HepG2 (cell line): ENCODE results near the gene HEPACAM. TPM values are rescaled to one million over a fixed set of nuclear protein-coding genes. Genes with fewer than 3 reads are reported as not detected.

Experiments used
- ATAC-seq: fragments of 200-7000 bp; cut with Tn5 transposase; 3 replicates; pipeline ENCODE4 v1.9.1; 2020; ENCODE audit warnings: mild to moderate bottlenecking, moderate library complexity
- BruUV-seq: library from RNA; stranded (reverse); fragments of 400-500 nt; replicated peaks from 2 replicates; lab custom pipeline; 2021; lab: Mats Ljungman, UMichigan
- CTCF ChIA-PET: fragments of 300-600 bp; formaldehyde crosslinking; extraction: SDS; loops from one replicate; lab custom pipeline; 2021; ENCODE audit warnings: low total read pairs, inconsistent platforms, low intra/inter-chr PET ratio; lab: Yijun Ruan, JAX
- POLR2A ChIA-PET: fragments of 350-600 bp; sonication (Branson Sonifier 250); formaldehyde crosslinking; loops from one replicate; lab custom pipeline; 2020; ENCODE audit warnings: antibody characterized with exemption, inconsistent platforms; lab: Yijun Ruan, JAX
- DNase-seq: peaks from one replicate; pipeline ENCODE4 v3.0.0-alpha.2; 2015; ENCODE audit warnings: low spot score
- FAIRE-seq: peaks from 3 replicates; lab custom pipeline; 2011; peaks lifted over from hg19 to GRCh38; lab: Jason Lieb, UNC
- H2AFZ ChIP-seq: one replicate; pipeline ENCODE4 v1.6.1; 2011; ENCODE audit warnings: low read length, inconsistent platforms
- H3K27ac ChIP-seq: fragments of 300-600 bp; 3 replicates; pipeline ENCODE4 v1.8.0; 2011; ENCODE audit warnings: mixed run types, mild to moderate bottlenecking, mixed read lengths, low read length, inconsistent platforms; ENCODE audit not compliant: insufficient read depth; ENCODE audit errors: extremely low read length
- H3K27me3 ChIP-seq, 2 experiments: fragments of 200-600 bp in 1 of 2; 2 replicates in 1 of 2; 3 replicates in 1 of 2; pipeline versions ENCODE4 v1.6.0 to v1.8.0; 2011; ENCODE audit warnings: low read length in 2 of 2, mild to moderate bottlenecking in 2 of 2, moderate library complexity in 2 of 2, inconsistent platforms in 1 of 2; ENCODE audit not compliant: insufficient read depth in 2 of 2, control insufficient read depth in 1 of 2
- H3K36me3 ChIP-seq, 2 experiments: fragments of 200-600 bp in 1 of 2; replicated peaks in 1 of 2; 2 replicates in 1 of 2; 3 replicates in 1 of 2; pipeline versions ENCODE4 v1.5.1 to v1.8.0; 2011; ENCODE audit warnings: low read length in 2 of 2, inconsistent platforms in 1 of 2; ENCODE audit not compliant: insufficient read depth in 2 of 2, control insufficient read depth in 1 of 2
- H3K4me1 ChIP-seq: 2 replicates; pipeline ENCODE4 v1.5.1; 2012; ENCODE audit warnings: low read length, inconsistent platforms; ENCODE audit not compliant: insufficient read depth
- H3K4me2 ChIP-seq: 2 replicates; pipeline ENCODE4 v1.6.0; 2011; ENCODE audit warnings: low read depth, low read length, inconsistent platforms
- H3K4me3 ChIP-seq, 3 experiments: fragments of 200-600 bp in 1 of 3; sonication (generic), shearing (Covaris generic) in 1 of 3; replicated peaks in 1 of 3; 2 replicates each; pipeline ENCODE4 v1.5.1; 2011 to 2016; ENCODE audit warnings: low read length in 3 of 3, inconsistent platforms in 2 of 3, low read depth in 2 of 3, mild to moderate bottlenecking in 2 of 3, control low read depth in 1 of 3, mixed read lengths in 1 of 3; ENCODE audit not compliant: insufficient read depth in 1 of 3
- H3K79me2 ChIP-seq: one replicate; pipeline ENCODE4 v1.6.1; 2011; ENCODE audit warnings: low read length, inconsistent platforms; ENCODE audit not compliant: insufficient read depth
- H3K9ac ChIP-seq: 2 replicates; pipeline ENCODE4 v1.6.0; 2011; ENCODE audit warnings: mild to moderate bottlenecking, low read depth, low read length, inconsistent platforms; ENCODE audit not compliant: insufficient read depth
- H3K9me3 ChIP-seq: 2 replicates; pipeline ENCODE4 v1.5.1; 2012; ENCODE audit warnings: mild to moderate bottlenecking, low read length
- H4K20me1 ChIP-seq: 2 replicates; pipeline ENCODE4 v1.6.0; 2011; ENCODE audit warnings: inconsistent platforms, mild to moderate bottlenecking, low read length, moderate library complexity; ENCODE audit not compliant: insufficient read depth
- ATF1 ChIP-seq: IDR thresholded peaks from 2 replicates; pipeline ENCODE4 v1.6.1; 2016; ENCODE audit warnings: mild to moderate bottlenecking, control low read depth
- CBFB ChIP-seq: sonication (generic); formaldehyde crosslinking; IDR thresholded peaks from 2 replicates; pipeline ENCODE4 v1.4.0; 2020; ENCODE audit warnings: missing genetic modification reagents
- DMTF1 ChIP-seq: sonication (generic); formaldehyde crosslinking; IDR thresholded peaks from 2 replicates; pipeline ENCODE4 v1.4.0; 2020; ENCODE audit warnings: mild to moderate bottlenecking, missing genetic modification reagents
- ETV6 ChIP-seq: sonication (generic); formaldehyde crosslinking; conservative IDR thresholded peaks from 2 replicates; pipeline ENCODE4 v1.4.0; 2020; ENCODE audit warnings: missing genetic modification reagents
- JUN ChIP-seq: sonication (generic); formaldehyde crosslinking; IDR thresholded peaks from 2 replicates; pipeline ENCODE4 v1.4.0; 2020; ENCODE audit warnings: mild to moderate bottlenecking, missing genetic modification reagents
- PLRG1 ChIP-seq: fragments of 450-650 bp; conservative IDR thresholded peaks from 2 replicates; pipeline ENCODE4 v1.6.1; 2016
- TFDP2 ChIP-seq: sonication (generic); formaldehyde crosslinking; IDR thresholded peaks from 2 replicates; pipeline ENCODE4 v1.4.0; 2020; ENCODE audit warnings: missing genetic modification reagents
- ZGPAT ChIP-seq: IDR thresholded peaks from 2 replicates; pipeline ENCODE4 v1.6.1; 2016; ENCODE audit warnings: mild to moderate bottlenecking
- ZKSCAN1 ChIP-seq: fragments of 150-350 bp; IDR thresholded peaks from 2 replicates; pipeline ENCODE4 v1.6.1; 2014; ENCODE audit warnings: low read length
- WGBS: methylation state at CpG from one replicate; pipeline ENCODE4 v1.1.6; 2017; ENCODE audit warnings: low lambda C conversion rate; 5-methylcytosine and 5-hydroxymethylcytosine counted together
- in situ Hi-C: cut with HindIII; loops from 2 replicates; pipeline ENCODE4 v1.10.0; 2017; ENCODE audit warnings: low pct_unique_long_range_greater_than_20kb; ENCODE audit not compliant: extremely low pct_ligation_motif_present
- intact Hi-C: fragments of 100-400 bp; cut with micrococcal nuclease; formaldehyde crosslinking; loops from one replicate; pipeline ENCODE4 v1.10.0; 2022; ENCODE audit not compliant: unreplicated experiment
- polyA plus RNA-seq, 8 experiments: library from polyadenylated mRNA; depleted of rRNA in 3 of 8; stranded (reverse) in 7 of 8; unstranded in 1 of 8; fragments of >200 nt; fragmentation: Illumina TruSeq in 4 of 8; extraction: Trizol in 4 of 8; gene quantifications; 2 replicates each; pipeline versions ENCODE4 v1.2.1 to v1.2.3, GENCODE V29; 2011 to 2016; ENCODE audit warnings: low read depth in 4 of 8, missing spikeins in 1 of 8, mixed read lengths in 1 of 8; ENCODE audit not compliant: insufficient read depth in 1 of 8
- total RNA-seq, 5 experiments: library from RNA; depleted of rRNA; stranded (reverse); fragments of >200 nt; fragmentation: Illumina TruSeq; extraction: Trizol; gene quantifications; 2 replicates each; pipeline ENCODE4 v1.2.3, GENCODE V29; 2016; ENCODE audit warnings: low read depth in 1 of 5

Gene HEPACAM
- total and polyA plus RNA-seq, 2 of the 13 experiments (the other 11 are each of a cell fraction or from before 2014, with no cell fraction given), result 66.9 to 121 TPM

- no TSS peak for BruUV-seq
- Histone ChIP-seq H3K4me3 (no peak overlapping the region), H3K9ac (no peak overlapping the region), H3K79me2 (no peaks in the 10 kb centered on the region), H4K20me1 (no peaks in the 10 kb centered on the region), H3K4me1 (peaks cover 75% of the 10 kb centered on the region), H3K4me2 (no peak overlapping the region), H3K27me3 (peaks cover 0 to 46% of the 10 kb centered on the region in 2 experiments; a peak in 4 of 5 replicates), H2AFZ (no peak overlapping the region), H3K27ac (no peak overlapping the region), H3K36me3 (no peaks in the 10 kb centered on the region), H3K9me3 (no peaks in the 10 kb centered on the region)
- FAIRE-seq (no peak), ATAC-seq (no peak), DNase-seq (no peak)
- TF ChIP-seq ATF1 (CRISPR knock-in tag), result no peak
- TF ChIP-seq PLRG1, result no peak
- no peak for TF ChIP-seq DMTF1 (CRISPR knock-in tag)
- no peak for TF ChIP-seq TFDP2 (CRISPR knock-in tag)
- peak; percentile 46; the same call in 1 of the 2 replicates for TF ChIP-seq ZKSCAN1
- no peak for TF ChIP-seq ZGPAT
- no peak for TF ChIP-seq JUN
- no peak for TF ChIP-seq CBFB (CRISPR knock-in tag)
- no peak for TF ChIP-seq ETV6 (CRISPR knock-in tag)
- CTCF ChIA-PET, result no interaction called here
- in situ Hi-C loops (loop anchor here (5.0 kb wide), 1 partner anchor 73 kb away; the partner anchor contains the start of gene CCDC15), intact Hi-C loops (no loop called here)
- POLR2A ChIA-PET, result no interaction called here
- 52% methylated on average over 8 of the region's 11 CpGs for WGBS
These were observed 56.9 kb downstream of the HEPACAM start for GRCh38 chr11:124878759-124879492.
